IMR-90 (cell line): Measurements from ENCODE around the gene NUAK1.

Source experiments
- BHLHE40 ChIP-seq: fragments of 150-350 bp; IDR thresholded peaks from 2 replicates; pipeline ENCODE4 v1.6.1; 2016; ENCODE audit warnings: mild to moderate bottlenecking, low read depth, low read length
- CEBPB ChIP-seq: IDR thresholded peaks from 2 replicates; pipeline ENCODE4 v1.6.1; 2012; ENCODE audit warnings: low read depth, low read length, improper control_type of control experiment
- CHD1 ChIP-seq: IDR thresholded peaks from 2 replicates; pipeline ENCODE4 v1.6.1; 2012; ENCODE audit warnings: low read depth, low read length, improper control_type of control experiment
- CTCF ChIP-seq: conservative IDR thresholded peaks from 2 replicates; pipeline ENCODE4 v1.5.1; 2012; ENCODE audit warnings: mild to moderate bottlenecking, low read depth, low read length, improper control_type of control experiment
- FOS ChIP-seq: fragments of 150-350 bp; IDR thresholded peaks from 2 replicates; pipeline ENCODE4 v1.6.1; 2016; ENCODE audit warnings: low read depth, low read length
- MAFK ChIP-seq: IDR thresholded peaks from 2 replicates; pipeline ENCODE4 v1.6.1; 2012; ENCODE audit warnings: low read depth, low read length, improper control_type of control experiment
- MAZ ChIP-seq: IDR thresholded peaks from 2 replicates; pipeline ENCODE4 v1.6.1; 2012; ENCODE audit warnings: low read depth, mild to moderate bottlenecking, low read length, improper control_type of control experiment, moderate library complexity, borderline replicate concordance
- MXI1 ChIP-seq: IDR thresholded peaks from 2 replicates; pipeline ENCODE4 v1.6.1; 2012; ENCODE audit warnings: low read depth, mild to moderate bottlenecking, low read length, moderate library complexity, borderline replicate concordance
- POLR2A ChIP-seq: IDR thresholded peaks from 2 replicates; pipeline ENCODE4 v1.6.1; 2012; ENCODE audit warnings: mild to moderate bottlenecking, low read depth, low read length
- RAD21 ChIP-seq: IDR thresholded peaks from 2 replicates; pipeline ENCODE4 v1.6.1; 2012; ENCODE audit warnings: low read length, improper control_type of control experiment
- RCOR1 ChIP-seq: IDR thresholded peaks from 2 replicates; pipeline ENCODE4 v1.6.1; 2012; ENCODE audit warnings: mild to moderate bottlenecking, low read length, improper control_type of control experiment; ENCODE audit not compliant: insufficient replicate concordance
- RFX5 ChIP-seq: IDR thresholded peaks from 2 replicates; pipeline ENCODE4 v1.8.0; 2012; ENCODE audit warnings: low read depth, mild to moderate bottlenecking, low read length, moderate library complexity
- SMC3 ChIP-seq: fragments of 150-350 bp; IDR thresholded peaks from 2 replicates; pipeline ENCODE4 v1.6.1; 2016; ENCODE audit warnings: low read depth, mild to moderate bottlenecking, antibody characterized with exemption, low read length, moderate library complexity
- TF ChIP-seq, protein P1 (sequence below): fragments of 150-350 bp; IDR thresholded peaks from 2 replicates; pipeline ENCODE4 v1.6.1; 2016; ENCODE audit warnings: low read depth, mild to moderate bottlenecking, low read length, moderate library complexity, borderline replicate concordance

GRCh38 chr12:106122004-106122403 is 16.8 kb downstream of the NUAK1 start:
- TF ChIP-seq POLR2A = no peak
- no peak for TF ChIP-seq CTCF
- TF ChIP-seq FOS = no peak
- TF ChIP-seq MXI1 = no peak
- TF ChIP-seq RAD21 = no peak
- no peak for TF ChIP-seq CHD1
- no peak for TF ChIP-seq BHLHE40
- no peak for TF ChIP-seq RCOR1
- TF ChIP-seq SMC3 = no peak
- no peak for TF ChIP-seq CEBPB
- no peak for TF ChIP-seq MAFK
- no peak for TF ChIP-seq MAZ
- TF ChIP-seq RFX5 = no peak
- TF ChIP-seq, protein P1, sequence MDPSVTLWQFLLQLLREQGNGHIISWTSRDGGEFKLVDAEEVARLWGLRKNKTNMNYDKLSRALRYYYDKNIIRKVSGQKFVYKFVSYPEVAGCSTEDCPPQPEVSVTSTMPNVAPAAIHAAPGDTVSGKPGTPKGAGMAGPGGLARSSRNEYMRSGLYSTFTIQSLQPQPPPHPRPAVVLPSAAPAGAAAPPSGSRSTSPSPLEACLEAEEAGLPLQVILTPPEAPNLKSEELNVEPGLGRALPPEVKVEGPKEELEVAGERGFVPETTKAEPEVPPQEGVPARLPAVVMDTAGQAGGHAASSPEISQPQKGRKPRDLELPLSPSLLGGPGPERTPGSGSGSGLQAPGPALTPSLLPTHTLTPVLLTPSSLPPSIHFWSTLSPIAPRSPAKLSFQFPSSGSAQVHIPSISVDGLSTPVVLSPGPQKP = no peak
